Measurements from ENCODE around the gene PCDHGA4.
"Not testable (repeated sequence)": the region's sequence is repeated elsewhere in the genome, so short reads cannot be mapped to it uniquely, and the experiment has no call there.

The PCDHGA4 gene

GRCh38 chr5:141328231-141328630 lies 26.6 kb upstream of the PCDHGA4 start:
- no peak for DNase-seq (ENCODE audit: insufficient read length, low spot score)
- no peak for FAIRE-seq
- TF ChIP-seq SPI1 (IDR thresholded peaks at IDR 0.05; ENCODE audit: low read depth, low read length) = no peak
- no peak for TF ChIP-seq POLR2A (IDR thresholded peaks at IDR 0.05; ENCODE audit: low read depth, low read length)
- TF ChIP-seq TAF1 (IDR thresholded peaks at IDR 0.05; ENCODE audit: low read depth, low read length) = no peak
- TF ChIP-seq POU2F2 (IDR thresholded peaks at IDR 0.05; ENCODE audit: low read depth, low read length) = no peak
- TF ChIP-seq POLR2AphosphoS5 (IDR thresholded peaks at IDR 0.05; ENCODE audit: low read depth, low read length) = no peak
- no peak for TF ChIP-seq PAX5 (IDR thresholded peaks at IDR 0.05; ENCODE audit: insufficient read depth, low read length, severe bottlenecking)

GRCh38 chr5:141330299-141331080 lies 24.3 kb upstream of the PCDHGA4 start, which contains the start of gene PCDHGA1:
Gene PCDHGA1 (plus strand): TSS chr5:141330514.
- DNase-seq (ENCODE audit: insufficient read length, low spot score) (no peak), FAIRE-seq (no peak)
- no peak for TF ChIP-seq POLR2A (IDR thresholded peaks at IDR 0.05; ENCODE audit: low read depth, low read length)

GRCh38 chr5:141332571-141332970 lies 22.2 kb upstream of the PCDHGA4 start:
- DNase-seq (ENCODE audit: insufficient read length, low spot score); FAIRE-seq: not testable (repeated sequence)

- no peak for FAIRE-seq
- TF ChIP-seq POLR2AphosphoS5 (IDR thresholded peaks at IDR 0.05; ENCODE audit: low read depth, low read length) = no peak
- no peak for TF ChIP-seq POLR2A (IDR thresholded peaks at IDR 0.05; ENCODE audit: low read depth, low read length)
- no peak for TF ChIP-seq SPI1 (IDR thresholded peaks at IDR 0.05; ENCODE audit: low read depth, low read length)
- TF ChIP-seq TAF1 (IDR thresholded peaks at IDR 0.05; ENCODE audit: low read depth, low read length) = no peak
- TF ChIP-seq PAX5 (IDR thresholded peaks at IDR 0.05; ENCODE audit: insufficient read depth, low read length, severe bottlenecking) = no peak
- TF ChIP-seq POU2F2 (IDR thresholded peaks at IDR 0.05; ENCODE audit: low read depth, low read length) = no peak
- DNase-seq (ENCODE audit: insufficient read length, low spot score) = no peak
Observed at GRCh38 chr5:141338538-141339306, 16.1 kb upstream of the PCDHGA4 start, which contains the start of gene PCDHGA2. Gene PCDHGA2 (plus strand): TSS chr5:141338760.

GRCh38 chr5:141340781-141341354 lies 14.0 kb upstream of the PCDHGA4 start:
- not testable (repeated sequence) for DNase-seq (ENCODE audit: insufficient read length, low spot score); FAIRE-seq

GRCh38 chr5:141342773-141343172 lies 12.0 kb upstream of the PCDHGA4 start:
- FAIRE-seq (no peak), DNase-seq (ENCODE audit: insufficient read length, low spot score) (no peak)
- no peak for TF ChIP-seq POU2F2 (IDR thresholded peaks at IDR 0.05; ENCODE audit: low read depth, low read length)
- no peak for TF ChIP-seq PAX5 (IDR thresholded peaks at IDR 0.05; ENCODE audit: insufficient read depth, low read length, severe bottlenecking)
- no peak for TF ChIP-seq SPI1 (IDR thresholded peaks at IDR 0.05; ENCODE audit: low read depth, low read length)
- TF ChIP-seq POLR2AphosphoS5 (IDR thresholded peaks at IDR 0.05; ENCODE audit: low read depth, low read length) = no peak
- TF ChIP-seq TAF1 (IDR thresholded peaks at IDR 0.05; ENCODE audit: low read depth, low read length) = no peak
- TF ChIP-seq POLR2A (IDR thresholded peaks at IDR 0.05; ENCODE audit: low read depth, low read length) = no peak

- no peak for TF ChIP-seq POU2F2 (IDR thresholded peaks at IDR 0.05; ENCODE audit: low read depth, low read length)
- no peak for FAIRE-seq
- no peak for DNase-seq (ENCODE audit: insufficient read length, low spot score)
Observed at GRCh38 chr5:141343242-141343952, 11.4 kb upstream of the PCDHGA4 start, which contains the start of gene PCDHGA3. Gene PCDHGA3 (plus strand): TSS chr5:141343829. CDS start chr5:141344034, 205 bp downstream.

- TF ChIP-seq POU2F2 (IDR thresholded peaks at IDR 0.05; ENCODE audit: low read depth, low read length) (no peak), PAX5 (IDR thresholded peaks at IDR 0.05; ENCODE audit: insufficient read depth, low read length, severe bottlenecking) (no peak), POLR2AphosphoS5 (IDR thresholded peaks at IDR 0.05; ENCODE audit: low read depth, low read length) (no peak), SPI1 (IDR thresholded peaks at IDR 0.05; ENCODE audit: low read depth, low read length) (no peak), POLR2A (IDR thresholded peaks at IDR 0.05; ENCODE audit: low read depth, low read length) (no peak), TAF1 (IDR thresholded peaks at IDR 0.05; ENCODE audit: low read depth, low read length) (no peak)
- no peak for FAIRE-seq
Observed at GRCh38 chr5:141343953-141344463, 10.8 kb upstream of the PCDHGA4 start.

GRCh38 chr5:141345327-141345726 lies 9.5 kb upstream of the PCDHGA4 start:
- FAIRE-seq (no peak), DNase-seq (ENCODE audit: insufficient read length, low spot score) (no peak)
- TF ChIP-seq TAF1 (IDR thresholded peaks at IDR 0.05; ENCODE audit: low read depth, low read length) = no peak
- TF ChIP-seq POU2F2 (IDR thresholded peaks at IDR 0.05; ENCODE audit: low read depth, low read length) = no peak
- no peak for TF ChIP-seq SPI1 (IDR thresholded peaks at IDR 0.05; ENCODE audit: low read depth, low read length)
- no peak for TF ChIP-seq POLR2A (IDR thresholded peaks at IDR 0.05; ENCODE audit: low read depth, low read length)
- TF ChIP-seq PAX5 (IDR thresholded peaks at IDR 0.05; ENCODE audit: insufficient read depth, low read length, severe bottlenecking) = no peak
- no peak for TF ChIP-seq POLR2AphosphoS5 (IDR thresholded peaks at IDR 0.05; ENCODE audit: low read depth, low read length)

More at GRCh38 chr5:141343953-141344463, 10.8 kb upstream of the PCDHGA4 start:
- no peak for DNase-seq (ENCODE audit: insufficient read length, low spot score)

- FAIRE-seq; DNase-seq (ENCODE audit: insufficient read length, low spot score): not testable (repeated sequence)
Observed at GRCh38 chr5:141346017-141346416, 8.8 kb upstream of the PCDHGA4 start.

Measured in GM12891 (cell line).